Thoracic aorta (tissue), 2 donors: ENCODE measurements around the gene ANKRD45. TPM values are rescaled to one million over a fixed set of nuclear protein-coding genes. Genes with fewer than 3 reads are reported as not detected.
"Not testable (repeated sequence)": the region's sequence is repeated elsewhere in the genome, so short reads cannot be mapped to it uniquely, and the experiment has no call there.

ENCODE experiments used
- ATAC-seq: fragments of 150-250 bp; one replicate; pipeline ENCODE4 v1.8.0; 2017; ENCODE audit warnings: low read depth; ENCODE audit not compliant: insufficient number of reproducible peaks, low FRiP score
- DNase-seq: peaks from one replicate; pipeline ENCODE4 v3.0.0-alpha.2; 2020; ENCODE audit warnings: low spot score
- H3K27ac ChIP-seq, 2 donors: fragments of 200-600 bp; sonication (generic); 1 replicate in 1 of 2; 2 replicates in 1 of 2; pipeline ENCODE4 v1.5.1; 2016; ENCODE audit warnings: mild to moderate bottlenecking in 2 of 2, moderate library complexity in 2 of 2
- H3K27me3 ChIP-seq: fragments of 200-600 bp; sonication (generic); replicated peaks from 2 replicates; pipeline ENCODE4 v1.6.0; 2016; ENCODE audit warnings: mild to moderate bottlenecking; ENCODE audit not compliant: insufficient read depth
- H3K36me3 ChIP-seq: fragments of 200-600 bp; sonication (generic); one replicate; pipeline ENCODE4 v1.5.1; 2016
- H3K4me1 ChIP-seq, 2 donors: fragments of 200-600 bp; sonication (generic); 1 replicate in 1 of 2; 2 replicates in 1 of 2; pipeline versions ENCODE4 v1.5.1 to v1.6.0; 2016; ENCODE audit warnings: low read depth in 2 of 2, mild to moderate bottlenecking in 1 of 2; ENCODE audit not compliant: control insufficient read depth in 1 of 2
- H3K4me3 ChIP-seq: fragments of 200-600 bp; sonication (generic); 2 replicates; pipeline ENCODE4 v1.5.1; 2016; ENCODE audit warnings: mild to moderate bottlenecking
- H3K9me3 ChIP-seq: fragments of 200-600 bp; sonication (generic); 2 replicates; pipeline ENCODE4 v1.5.1; 2016
- CTCF ChIP-seq: fragments of 200-600 bp; sonication (generic); IDR thresholded peaks from one replicate; pipeline ENCODE4 v1.5.1; 2019; ENCODE audit warnings: antibody characterized with exemption
- total RNA-seq, 2 donors: library from RNA; depleted of rRNA; stranded (reverse); fragments of >200 nt; gene quantifications; one replicate each; pipeline versions ENCODE4 v1.1.0 to v1.2.3, GENCODE V29; 2016

ANKRD45 gene
- total RNA-seq, 2 donors from 2014 or later, result not detected

- no peak for ATAC-seq
- DNase-seq, result no peak
- H3K4me1 ChIP-seq, result no peaks in the 10 kb centered on the region
These were observed 30.5 kb downstream of the ANKRD45 start for GRCh38 chr1:173639102-173639501.

GRCh38 chr1:173638043-173639021, 31.3 kb downstream of the ANKRD45 start:
- peaks cover 4% of the 10 kb centered on the region for H3K9me3 ChIP-seq
- no peak for TF ChIP-seq CTCF
- no peaks in the 10 kb centered on the region for H3K4me1 ChIP-seq
- H3K4me3 ChIP-seq, result no peak overlapping the region
- H3K27ac ChIP-seq, result no peak overlapping the region
- H3K36me3 ChIP-seq, result no peaks in the 10 kb centered on the region
- DNase-seq, result no peak
- no peak for ATAC-seq
- no peaks in the 10 kb centered on the region for H3K27me3 ChIP-seq

More at GRCh38 chr1:173639102-173639501, 30.5 kb downstream of the ANKRD45 start:
- Histone ChIP-seq H3K36me3 (no peaks in the 10 kb centered on the region), H3K9me3 (peaks cover 4% of the 10 kb centered on the region), H3K27ac (no peak overlapping the region), H3K27me3 (no peaks in the 10 kb centered on the region), H3K4me3 (no peak overlapping the region)
- TF ChIP-seq CTCF, result no peak

GRCh38 chr1:173637236-173638042, 32.2 kb downstream of the ANKRD45 start:
- not testable (repeated sequence) for DNase-seq, H3K4me3 ChIP-seq, H3K9me3 ChIP-seq, ATAC-seq, H3K4me1 ChIP-seq, H3K36me3 ChIP-seq, H3K27me3 ChIP-seq, H3K27ac ChIP-seq

- Histone ChIP-seq H3K4me3 (no peak within 1 kb of the TSS), H3K9me3 (peaks cover 4% of the 10 kb centered on the region), H3K36me3 (no peaks in the 10 kb centered on the region), H3K4me1 (no peaks in the 10 kb centered on the region), H3K27me3 (no peaks in the 10 kb centered on the region), H3K27ac (no peak within 1 kb of the TSS)
- TF ChIP-seq CTCF, result no peak
- DNase-seq, result no peak
- no peak for ATAC-seq
These were observed 34.5 kb downstream of the ANKRD45 start, which contains the start of gene TEX50 for GRCh38 chr1:173635116-173635515. Gene TEX50, plus strand, starts transcription at chr1:173635338. Its CDS starts 184 bp downstream, at chr1:173635522.

GRCh38 chr1:173628888-173629287, 40.8 kb downstream of the ANKRD45 start:
- Histone ChIP-seq H3K27me3 (no peaks in the 10 kb centered on the region), H3K9me3 (no peaks in the 10 kb centered on the region), H3K36me3 (no peaks in the 10 kb centered on the region), H3K4me3 (no peak overlapping the region), H3K27ac (no peak overlapping the region), H3K4me1 (no peaks in the 10 kb centered on the region)
- DNase-seq (no peak), ATAC-seq (no peak)
- TF ChIP-seq CTCF, result no peak
